ENCODE data around the gene ZNF275.

DNA sequence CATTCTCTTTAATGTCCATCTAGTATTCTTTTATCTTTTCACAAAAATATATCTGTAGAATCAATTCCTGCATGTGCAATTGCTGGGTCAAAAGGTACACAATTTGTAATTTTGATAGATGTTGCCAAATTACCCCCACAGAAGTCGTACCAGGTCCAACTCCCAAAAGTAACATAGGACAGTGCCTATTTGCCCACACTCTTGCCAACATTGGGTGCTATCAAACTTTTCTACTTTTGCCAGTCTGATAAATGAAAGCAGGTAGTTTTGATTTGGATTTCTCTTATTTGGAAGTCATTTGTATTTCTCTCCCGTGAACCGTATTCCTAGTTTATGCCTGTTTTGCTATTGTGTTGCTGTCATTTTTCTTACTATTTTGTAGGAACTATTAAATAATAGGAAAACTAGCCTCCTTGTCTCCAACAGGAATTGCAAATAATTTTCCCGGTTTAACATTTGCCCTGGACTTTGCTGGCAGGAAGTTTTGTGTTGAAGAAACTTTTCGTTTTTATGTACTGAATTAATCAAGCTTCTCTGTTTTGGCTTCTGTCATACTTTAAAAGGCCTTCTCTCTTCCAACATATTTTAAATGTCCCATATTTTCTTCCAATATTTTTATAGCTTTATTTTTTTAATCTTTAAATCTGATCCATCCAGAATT, 33.1 kb downstream of the ZNF275 start:
- TF ChIP-seq, protein P1, sequence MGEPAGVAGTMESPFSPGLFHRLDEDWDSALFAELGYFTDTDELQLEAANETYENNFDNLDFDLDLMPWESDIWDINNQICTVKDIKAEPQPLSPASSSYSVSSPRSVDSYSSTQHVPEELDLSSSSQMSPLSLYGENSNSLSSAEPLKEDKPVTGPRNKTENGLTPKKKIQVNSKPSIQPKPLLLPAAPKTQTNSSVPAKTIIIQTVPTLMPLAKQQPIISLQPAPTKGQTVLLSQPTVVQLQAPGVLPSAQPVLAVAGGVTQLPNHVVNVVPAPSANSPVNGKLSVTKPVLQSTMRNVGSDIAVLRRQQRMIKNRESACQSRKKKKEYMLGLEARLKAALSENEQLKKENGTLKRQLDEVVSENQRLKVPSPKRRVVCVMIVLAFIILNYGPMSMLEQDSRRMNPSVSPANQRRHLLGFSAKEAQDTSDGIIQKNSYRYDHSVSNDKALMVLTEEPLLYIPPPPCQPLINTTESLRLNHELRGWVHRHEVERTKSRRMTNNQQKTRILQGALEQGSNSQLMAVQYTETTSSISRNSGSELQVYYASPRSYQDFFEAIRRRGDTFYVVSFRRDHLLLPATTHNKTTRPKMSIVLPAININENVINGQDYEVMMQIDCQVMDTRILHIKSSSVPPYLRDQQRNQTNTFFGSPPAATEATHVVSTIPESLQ (CRISPR knock-in tag; IDR thresholded peaks at IDR 0.05), result no peak
- TF ChIP-seq, protein P2, sequence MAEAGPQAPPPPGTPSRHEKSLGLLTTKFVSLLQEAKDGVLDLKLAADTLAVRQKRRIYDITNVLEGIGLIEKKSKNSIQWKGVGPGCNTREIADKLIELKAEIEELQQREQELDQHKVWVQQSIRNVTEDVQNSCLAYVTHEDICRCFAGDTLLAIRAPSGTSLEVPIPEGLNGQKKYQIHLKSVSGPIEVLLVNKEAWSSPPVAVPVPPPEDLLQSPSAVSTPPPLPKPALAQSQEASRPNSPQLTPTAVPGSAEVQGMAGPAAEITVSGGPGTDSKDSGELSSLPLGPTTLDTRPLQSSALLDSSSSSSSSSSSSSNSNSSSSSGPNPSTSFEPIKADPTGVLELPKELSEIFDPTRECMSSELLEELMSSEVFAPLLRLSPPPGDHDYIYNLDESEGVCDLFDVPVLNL (CRISPR knock-in tag; IDR thresholded peaks at IDR 0.05; ENCODE audit: borderline replicate concordance, low read depth), result no peak
- TF ChIP-seq, protein P3, sequence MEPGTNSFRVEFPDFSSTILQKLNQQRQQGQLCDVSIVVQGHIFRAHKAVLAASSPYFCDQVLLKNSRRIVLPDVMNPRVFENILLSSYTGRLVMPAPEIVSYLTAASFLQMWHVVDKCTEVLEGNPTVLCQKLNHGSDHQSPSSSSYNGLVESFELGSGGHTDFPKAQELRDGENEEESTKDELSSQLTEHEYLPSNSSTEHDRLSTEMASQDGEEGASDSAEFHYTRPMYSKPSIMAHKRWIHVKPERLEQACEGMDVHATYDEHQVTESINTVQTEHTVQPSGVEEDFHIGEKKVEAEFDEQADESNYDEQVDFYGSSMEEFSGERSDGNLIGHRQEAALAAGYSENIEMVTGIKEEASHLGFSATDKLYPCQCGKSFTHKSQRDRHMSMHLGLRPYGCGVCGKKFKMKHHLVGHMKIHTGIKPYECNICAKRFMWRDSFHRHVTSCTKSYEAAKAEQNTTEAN (CRISPR knock-in tag; IDR thresholded peaks at IDR 0.05), result no peak
- TF ChIP-seq, protein P4, sequence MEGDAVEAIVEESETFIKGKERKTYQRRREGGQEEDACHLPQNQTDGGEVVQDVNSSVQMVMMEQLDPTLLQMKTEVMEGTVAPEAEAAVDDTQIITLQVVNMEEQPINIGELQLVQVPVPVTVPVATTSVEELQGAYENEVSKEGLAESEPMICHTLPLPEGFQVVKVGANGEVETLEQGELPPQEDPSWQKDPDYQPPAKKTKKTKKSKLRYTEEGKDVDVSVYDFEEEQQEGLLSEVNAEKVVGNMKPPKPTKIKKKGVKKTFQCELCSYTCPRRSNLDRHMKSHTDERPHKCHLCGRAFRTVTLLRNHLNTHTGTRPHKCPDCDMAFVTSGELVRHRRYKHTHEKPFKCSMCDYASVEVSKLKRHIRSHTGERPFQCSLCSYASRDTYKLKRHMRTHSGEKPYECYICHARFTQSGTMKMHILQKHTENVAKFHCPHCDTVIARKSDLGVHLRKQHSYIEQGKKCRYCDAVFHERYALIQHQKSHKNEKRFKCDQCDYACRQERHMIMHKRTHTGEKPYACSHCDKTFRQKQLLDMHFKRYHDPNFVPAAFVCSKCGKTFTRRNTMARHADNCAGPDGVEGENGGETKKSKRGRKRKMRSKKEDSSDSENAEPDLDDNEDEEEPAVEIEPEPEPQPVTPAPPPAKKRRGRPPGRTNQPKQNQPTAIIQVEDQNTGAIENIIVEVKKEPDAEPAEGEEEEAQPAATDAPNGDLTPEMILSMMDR (IDR thresholded peaks at IDR 0.05), result no peak
- no peak for TF ChIP-seq JUN (CRISPR knock-in tag; IDR thresholded peaks at IDR 0.05)
- TF ChIP-seq ETV6 (CRISPR knock-in tag; IDR thresholded peaks at IDR 0.05), result no peak
- no peak for TF ChIP-seq SMAD3 (CRISPR knock-in tag; IDR thresholded peaks at IDR 0.05; ENCODE audit: borderline replicate concordance)
- no peak for TF ChIP-seq FOXK1 (CRISPR knock-in tag; IDR thresholded peaks at IDR 0.05)
- TF ChIP-seq, protein P5, sequence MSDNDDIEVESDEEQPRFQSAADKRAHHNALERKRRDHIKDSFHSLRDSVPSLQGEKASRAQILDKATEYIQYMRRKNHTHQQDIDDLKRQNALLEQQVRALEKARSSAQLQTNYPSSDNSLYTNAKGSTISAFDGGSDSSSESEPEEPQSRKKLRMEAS (CRISPR knock-in tag; IDR thresholded peaks at IDR 0.05), result no peak
- TF ChIP-seq, protein P6, sequence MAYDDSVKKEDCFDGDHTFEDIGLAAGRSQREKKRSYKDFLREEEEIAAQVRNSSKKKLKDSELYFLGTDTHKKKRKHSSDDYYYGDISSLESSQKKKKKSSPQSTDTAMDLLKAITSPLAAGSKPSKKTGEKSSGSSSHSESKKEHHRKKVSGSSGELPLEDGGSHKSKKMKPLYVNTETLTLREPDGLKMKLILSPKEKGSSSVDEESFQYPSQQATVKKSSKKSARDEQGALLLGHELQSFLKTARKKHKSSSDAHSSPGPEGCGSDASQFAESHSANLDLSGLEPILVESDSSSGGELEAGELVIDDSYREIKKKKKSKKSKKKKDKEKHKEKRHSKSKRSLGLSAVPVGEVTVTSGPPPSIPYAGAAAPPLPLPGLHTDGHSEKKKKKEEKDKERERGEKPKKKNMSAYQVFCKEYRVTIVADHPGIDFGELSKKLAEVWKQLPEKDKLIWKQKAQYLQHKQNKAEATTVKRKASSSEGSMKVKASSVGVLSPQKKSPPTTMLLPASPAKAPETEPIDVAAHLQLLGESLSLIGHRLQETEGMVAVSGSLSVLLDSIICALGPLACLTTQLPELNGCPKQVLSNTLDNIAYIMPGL (CRISPR knock-in tag; IDR thresholded peaks at IDR 0.05), result no peak
- no peak for TF ChIP-seq ZNF423 (CRISPR knock-in tag; IDR thresholded peaks at IDR 0.05)
- no peak for TF ChIP-seq NR2C2 (CRISPR knock-in tag; IDR thresholded peaks at IDR 0.05)

All from WTC11 (cell line).